ENCODE measurements around the gene COL23A1. TPM values are rescaled to one million over a fixed set of nuclear protein-coding genes. Genes with fewer than 3 reads are reported as not detected.

The COL23A1 gene
- total RNA-seq, 1 experiment from 2014 or later = 0.18 TPM

DNA sequence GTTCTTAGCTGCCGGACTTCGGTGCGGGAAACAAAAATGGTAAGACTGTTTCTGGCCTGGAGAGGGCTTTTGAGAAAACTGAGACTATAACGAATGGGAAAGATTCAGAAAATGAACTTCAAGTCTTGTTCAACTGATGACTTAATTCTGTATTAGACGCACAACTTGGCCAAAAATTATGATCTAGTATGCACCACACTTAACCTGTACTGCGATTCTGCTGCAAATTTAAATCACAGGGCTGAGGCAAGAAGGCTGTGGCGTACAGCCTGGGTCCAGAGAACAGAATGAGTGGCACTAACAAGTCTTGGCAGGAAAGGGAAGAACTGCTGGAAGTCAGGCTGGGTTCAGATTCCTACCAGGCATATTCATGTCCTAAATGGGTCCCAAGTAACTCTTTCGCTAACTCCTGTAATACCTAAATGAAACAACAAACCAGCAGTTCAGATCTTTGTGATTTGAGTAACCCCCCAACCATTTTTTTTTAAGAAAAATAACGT lies 781 bp upstream of the COL23A1 start:
- Histone ChIP-seq H3K27me3 (replicated peaks; ENCODE audit: control insufficient read depth, insufficient read depth, low read length) (no peaks in the 10 kb centered on the region), H3K4me3 (ENCODE audit: low read depth, low read length) (no peak overlapping the region), H3K9me3 (peaks cover 17% of the 10 kb centered on the region; the same call in 1 of the 2 replicates), H3K4me1 (0 out of 2 replicates have a peak, but pooled peaks cover 5% of the 10 kb centered on the region), H3K36me3 (ENCODE audit: control insufficient read depth, insufficient read depth, low read length) (no peaks in the 10 kb centered on the region)
- Mint-ChIP-seq H3K27me3 (ENCODE audit: insufficient read depth, unreplicated experiment) (no peaks in the 10 kb centered on the region), H3K36me3 (ENCODE audit: insufficient read depth, unreplicated experiment) (peaks cover 9% of the 10 kb centered on the region), H3K9me3 (ENCODE audit: unreplicated experiment) (peaks cover 21% of the 10 kb centered on the region), H3K27ac (ENCODE audit: unreplicated experiment) (no peak overlapping the region), H3K4me3 (ENCODE audit: unreplicated experiment) (peak overlapping the region; percentile 80), H3K4me1 (ENCODE audit: low read depth, unreplicated experiment) (no peaks in the 10 kb centered on the region)
- DNase-seq = no peak
- ChIA-PET POLR2A (no interaction called here), CTCF (interaction anchor here (0.7 to 1.6 kb wide), 3 partner anchors 53 to 311 kb away, joined by 3 to 4 read pairs (median 4); partner anchors contain the start of gene ZNF354A)
- BruUV-seq (replicated peaks) = no TSS peak
- TF ChIP-seq, protein P1, sequence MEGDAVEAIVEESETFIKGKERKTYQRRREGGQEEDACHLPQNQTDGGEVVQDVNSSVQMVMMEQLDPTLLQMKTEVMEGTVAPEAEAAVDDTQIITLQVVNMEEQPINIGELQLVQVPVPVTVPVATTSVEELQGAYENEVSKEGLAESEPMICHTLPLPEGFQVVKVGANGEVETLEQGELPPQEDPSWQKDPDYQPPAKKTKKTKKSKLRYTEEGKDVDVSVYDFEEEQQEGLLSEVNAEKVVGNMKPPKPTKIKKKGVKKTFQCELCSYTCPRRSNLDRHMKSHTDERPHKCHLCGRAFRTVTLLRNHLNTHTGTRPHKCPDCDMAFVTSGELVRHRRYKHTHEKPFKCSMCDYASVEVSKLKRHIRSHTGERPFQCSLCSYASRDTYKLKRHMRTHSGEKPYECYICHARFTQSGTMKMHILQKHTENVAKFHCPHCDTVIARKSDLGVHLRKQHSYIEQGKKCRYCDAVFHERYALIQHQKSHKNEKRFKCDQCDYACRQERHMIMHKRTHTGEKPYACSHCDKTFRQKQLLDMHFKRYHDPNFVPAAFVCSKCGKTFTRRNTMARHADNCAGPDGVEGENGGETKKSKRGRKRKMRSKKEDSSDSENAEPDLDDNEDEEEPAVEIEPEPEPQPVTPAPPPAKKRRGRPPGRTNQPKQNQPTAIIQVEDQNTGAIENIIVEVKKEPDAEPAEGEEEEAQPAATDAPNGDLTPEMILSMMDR (IDR thresholded peaks at IDR 0.05; ENCODE audit: insufficient read depth in 1 of 2, low read depth in 1 of 2, low read length in 1 of 2, severe bottlenecking in 1 of 2, unreplicated experiment in 1 of 2) = no peak
- intact Hi-C loops (cut with micrococcal nuclease; ENCODE audit: unreplicated experiment) = loop anchor here (1.0 kb wide), 1 partner anchor 311 kb away; no protein-coding TSS in a partner anchor

DNA sequence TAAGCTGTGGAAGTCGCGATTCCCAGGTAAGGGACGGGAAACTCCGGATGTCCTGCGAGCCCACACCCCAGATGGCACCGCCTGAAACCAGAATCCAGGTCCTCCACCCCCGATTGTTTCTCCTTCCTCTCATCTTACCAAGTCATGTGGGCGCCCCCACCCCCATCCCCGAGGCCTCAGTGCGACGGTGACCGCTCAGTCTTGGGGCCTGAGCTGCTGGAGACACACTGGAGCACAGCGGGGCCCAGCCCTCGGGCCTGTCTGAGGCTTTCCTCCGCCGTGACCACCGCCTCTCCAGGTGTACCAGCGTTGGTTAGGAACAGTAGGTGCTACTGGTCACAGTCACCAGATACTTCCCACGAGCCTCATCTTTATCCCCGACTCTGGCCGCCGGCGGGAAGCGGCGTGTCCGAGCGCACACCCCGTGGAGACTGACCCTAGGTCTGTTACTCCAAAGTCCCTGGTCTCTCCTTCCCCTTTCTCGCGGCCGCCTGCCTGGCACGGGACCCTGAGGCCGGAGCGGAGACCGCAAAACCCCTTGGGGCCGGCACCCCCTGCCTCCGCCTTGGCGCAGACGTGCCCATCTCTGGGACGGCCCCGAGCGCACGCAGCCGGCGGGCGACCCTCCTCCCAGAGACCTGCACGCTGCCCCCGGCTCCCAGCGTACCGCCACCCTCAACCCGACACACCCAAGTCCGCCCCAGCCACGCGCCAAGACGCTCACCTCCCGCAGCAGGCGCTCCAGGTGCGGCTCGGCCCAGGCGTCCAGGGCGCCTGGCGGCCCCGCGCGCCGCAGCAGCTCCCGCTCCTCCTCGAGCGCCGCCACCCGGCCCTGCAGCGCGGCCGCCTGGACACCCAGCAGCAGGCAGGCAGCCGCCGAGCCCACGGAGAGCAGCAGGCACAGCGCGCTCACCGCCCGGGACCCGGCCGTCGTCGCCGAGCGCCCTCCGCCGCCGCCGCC lies 733 bp downstream of the COL23A1 start:
- Mint-ChIP-seq H3K4me3 (ENCODE audit: unreplicated experiment) (peak overlapping the region; percentile 80), H3K9me3 (ENCODE audit: unreplicated experiment) (peaks cover 6% of the 10 kb centered on the region), H3K4me1 (ENCODE audit: low read depth, unreplicated experiment) (no peaks in the 10 kb centered on the region), H3K36me3 (ENCODE audit: insufficient read depth, unreplicated experiment) (peaks cover 8% of the 10 kb centered on the region), H3K27me3 (ENCODE audit: insufficient read depth, unreplicated experiment) (no peaks in the 10 kb centered on the region), H3K27ac (ENCODE audit: unreplicated experiment) (no peak overlapping the region)
- intact Hi-C loops (cut with micrococcal nuclease; ENCODE audit: unreplicated experiment) = loop anchor here (1.0 kb wide), 1 partner anchor 309 kb away; no protein-coding TSS in a partner anchor
- peak in 1 of 2 experiments; percentile 54 for DNase-seq
- BruUV-seq (replicated peaks) = no TSS peak
- H3K9me3 ChIP-seq = peaks cover 2% of the 10 kb centered on the region; the same call in 1 of the 2 replicates
- H3K36me3 ChIP-seq (ENCODE audit: control insufficient read depth, insufficient read depth, low read length) = no peaks in the 10 kb centered on the region
- ChIA-PET POLR2A (no interaction called here), CTCF (interaction anchor here (0.7 to 1.6 kb wide), 4 partner anchors 128 to 309 kb away, joined by 3 to 4 read pairs (median 4); no protein-coding TSS in a partner anchor)
- TF ChIP-seq, protein P1 (IDR thresholded peaks at IDR 0.05; ENCODE audit: insufficient read depth in 1 of 2, low read depth in 1 of 2, low read length in 1 of 2, severe bottlenecking in 1 of 2, unreplicated experiment in 1 of 2) = no peak
- 0 out of 2 replicates have a peak, but pooled peaks cover 5% of the 10 kb centered on the region for H3K4me1 ChIP-seq
- no peaks in the 10 kb centered on the region for H3K27me3 ChIP-seq (replicated peaks; ENCODE audit: control insufficient read depth, insufficient read depth, low read length)
- H3K4me3 ChIP-seq (ENCODE audit: low read depth, low read length) = peak overlapping the region; percentile 47

DNA sequence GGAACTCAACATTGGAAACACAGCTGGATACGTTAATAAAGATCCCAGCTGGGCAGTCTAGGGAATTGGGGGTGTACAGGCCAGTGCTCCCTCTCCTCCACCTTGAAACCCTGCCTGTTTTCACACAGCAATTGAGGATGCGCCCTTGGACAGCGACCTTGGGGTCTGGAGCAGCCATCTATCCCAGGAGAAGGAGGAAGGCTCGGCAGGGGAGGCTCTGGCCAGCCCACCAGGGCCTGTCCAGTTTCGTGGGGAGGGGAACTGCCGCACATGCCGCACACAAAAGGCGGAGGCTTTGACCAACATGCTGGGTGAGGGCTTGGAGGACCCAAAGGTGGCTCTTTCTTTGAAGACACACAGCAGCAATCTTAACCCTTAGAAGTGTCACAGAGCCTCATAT lies 1.4 kb downstream of the COL23A1 start:
- BruUV-seq (replicated peaks) = no TSS peak
- H3K4me3 Mint-ChIP-seq (ENCODE audit: unreplicated experiment) = no peak overlapping the region
- H3K27me3 Mint-ChIP-seq (ENCODE audit: insufficient read depth, unreplicated experiment) = no peaks in the 10 kb centered on the region
- ChIA-PET POLR2A (no interaction called here), CTCF (no interaction called here)
- peaks cover under 1% of the 10 kb centered on the region for H3K36me3 Mint-ChIP-seq (ENCODE audit: insufficient read depth, unreplicated experiment)
- H3K4me1 Mint-ChIP-seq (ENCODE audit: low read depth, unreplicated experiment) = no peaks in the 10 kb centered on the region
- H3K4me1 ChIP-seq = 0 out of 2 replicates have a peak, but pooled peaks cover 5% of the 10 kb centered on the region
- H3K27ac Mint-ChIP-seq (ENCODE audit: unreplicated experiment) = no peak overlapping the region
- no peaks in the 10 kb centered on the region for H3K27me3 ChIP-seq (replicated peaks; ENCODE audit: control insufficient read depth, insufficient read depth, low read length)
- intact Hi-C loops (cut with micrococcal nuclease; ENCODE audit: unreplicated experiment) = no loop called here
- no peaks in the 10 kb centered on the region for H3K9me3 Mint-ChIP-seq (ENCODE audit: unreplicated experiment)
- H3K36me3 ChIP-seq (ENCODE audit: control insufficient read depth, insufficient read depth, low read length) = no peaks in the 10 kb centered on the region
- no peak for DNase-seq
- H3K9me3 ChIP-seq = no peaks in the 10 kb centered on the region
- H3K4me3 ChIP-seq (ENCODE audit: low read depth, low read length) = no peak overlapping the region
- TF ChIP-seq, protein P1 (IDR thresholded peaks at IDR 0.05; ENCODE audit: insufficient read depth in 1 of 2, low read depth in 1 of 2, low read length in 1 of 2, severe bottlenecking in 1 of 2, unreplicated experiment in 1 of 2) = no peak

Data from Caco-2 (cell line).